Activated CD4-positive, alpha-beta T cell treated with anti-CD3 and anti-CD28 coated beads, Interleukin-2, amount 50 U/mL, for 48 hours (primary cell): Measurements from ENCODE around the gene SEM1.
"Not testable (repeated sequence)": the region's sequence is repeated elsewhere in the genome, so short reads cannot be mapped to it uniquely, and the experiment has no call there.

Experiments
- DNase-seq, 2 experiments: peaks; one replicate each; pipeline ENCODE4 v3.0.0-alpha.2; 2020

Gene SEM1

GRCh38 chr7:96700516-96700915 is 9.1 kb downstream of the SEM1 start:
- DNase-seq = no peak

- no peak for DNase-seq
Measured at GRCh38 chr7:96699219-96699871, 10.3 kb downstream of the SEM1 start.

- not testable (repeated sequence) for DNase-seq
Measured at GRCh38 chr7:96698449-96698848, 11.2 kb downstream of the SEM1 start.

- DNase-seq = no peak
Measured at GRCh38 chr7:96697822-96698221, 11.8 kb downstream of the SEM1 start.

GRCh38 chr7:96695581-96695980 is 14.1 kb downstream of the SEM1 start:
- DNase-seq = no peak

- no peak for DNase-seq
Measured at GRCh38 chr7:96694082-96694481, 15.6 kb downstream of the SEM1 start.

GRCh38 chr7:96691702-96692101 is 17.9 kb downstream of the SEM1 start:
- no peak for DNase-seq

GRCh38 chr7:96689414-96689813 is 20.2 kb downstream of the SEM1 start:
- DNase-seq = no peak

- no peak for DNase-seq
Measured at GRCh38 chr7:96686305-96686704, 23.3 kb downstream of the SEM1 start.

- DNase-seq = no peak
Measured at GRCh38 chr7:96685755-96686154, 23.9 kb downstream of the SEM1 start.

- DNase-seq = no peak
Measured at GRCh38 chr7:96685353-96685752, 24.3 kb downstream of the SEM1 start.

GRCh38 chr7:96679886-96680285 is 29.8 kb downstream of the SEM1 start:
- no peak for DNase-seq

GRCh38 chr7:96676919-96677318 is 32.7 kb downstream of the SEM1 start:
- no peak for DNase-seq

- no peak for DNase-seq
Measured at GRCh38 chr7:96675548-96675947, 34.1 kb downstream of the SEM1 start.

GRCh38 chr7:96674565-96674964 is 35.1 kb downstream of the SEM1 start:
- DNase-seq = no peak

GRCh38 chr7:96671854-96672253 is 37.8 kb downstream of the SEM1 start:
- no peak for DNase-seq

GRCh38 chr7:96670338-96671289 is 39.0 kb downstream of the SEM1 start:
- no peak for DNase-seq

GRCh38 chr7:96669812-96670211 is 39.8 kb downstream of the SEM1 start:
- DNase-seq = no peak

- DNase-seq = no peak
Measured at GRCh38 chr7:96667026-96667425, 42.6 kb downstream of the SEM1 start.

- no peak for DNase-seq
Measured at GRCh38 chr7:96665689-96666088, 44.0 kb downstream of the SEM1 start.

- DNase-seq = no peak
Measured at GRCh38 chr7:96664793-96665192, 44.9 kb downstream of the SEM1 start.

GRCh38 chr7:96663871-96664445 is 45.7 kb downstream of the SEM1 start:
- DNase-seq = no peak

GRCh38 chr7:96663457-96663856 is 46.2 kb downstream of the SEM1 start:
- no peak for DNase-seq

GRCh38 chr7:96662151-96662550 is 47.5 kb downstream of the SEM1 start:
- DNase-seq = not testable (repeated sequence)
